ENCODE data around the gene HESX1. TPM values are rescaled to one million over a fixed set of nuclear protein-coding genes. Genes with fewer than 3 reads are reported as not detected.

The HESX1 gene
- total and polyA plus RNA-seq, 4 donors = 0.50 to 2.7 (median 2.1) TPM

DNA sequence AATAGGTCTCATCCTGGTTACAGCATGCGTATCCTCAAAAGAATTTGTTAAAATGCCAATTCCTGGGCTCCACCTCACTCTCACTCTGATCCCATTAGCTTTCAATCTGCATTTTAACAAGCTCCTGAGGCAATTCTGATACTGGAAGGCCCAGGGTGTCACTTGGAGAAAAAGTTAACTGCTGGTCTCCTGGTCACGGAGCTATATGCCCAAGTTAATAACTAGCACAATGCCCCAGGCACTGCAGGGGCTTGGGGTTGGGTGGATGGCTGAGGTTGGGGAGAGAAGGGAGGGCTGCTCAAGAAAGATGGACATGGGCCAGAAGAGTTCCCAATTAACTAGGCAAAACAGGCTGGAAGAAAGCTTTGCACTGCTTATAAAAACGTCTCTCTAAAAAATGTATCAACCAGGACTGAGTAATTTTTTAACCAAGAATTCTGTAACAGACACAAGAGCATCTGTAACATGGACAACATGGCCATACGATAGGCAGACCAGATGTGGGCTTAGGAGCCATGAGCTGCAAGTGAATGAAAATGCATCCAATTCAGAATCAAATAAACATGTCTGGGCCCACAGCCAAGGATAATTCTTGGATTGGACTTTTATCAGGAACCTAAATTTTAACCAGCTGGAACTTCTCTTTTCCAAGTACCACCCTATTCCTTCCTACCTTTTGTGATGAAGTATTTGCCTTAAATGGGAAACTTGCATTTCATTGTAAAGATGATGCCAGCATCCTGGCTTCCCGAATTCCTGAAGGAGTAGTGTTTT lies 38.8 kb downstream of the HESX1 start:
- Histone ChIP-seq H3K27me3 (ENCODE audit: control insufficient read depth, insufficient read depth, low read length) (peaks cover 3% of the 10 kb centered on the region), H3K27ac (ENCODE audit: low read depth, low read length) (peak overlapping the region; percentile 54), H3K4me1 (ENCODE audit: control insufficient read depth, insufficient read depth, low read length) (peaks cover 39% of the 10 kb centered on the region), H3K9me3 (ENCODE audit: control insufficient read depth, insufficient read depth, low read length) (no peaks in the 10 kb centered on the region), H3K36me3 (ENCODE audit: control insufficient read depth, insufficient read depth, low read length) (no peaks in the 10 kb centered on the region), H3K4me3 (ENCODE audit: low read depth, low read length) (no peak overlapping the region)
- peak in 2 of 6 donors; percentile 39 to 73 for DNase-seq (ENCODE audit: low read depth in 4 of 6, low spot score in 6 of 6)
- WGBS (ENCODE audit: insufficient coverage) = 23% methylated on average over 2 of the region's 5 CpGs

DNA sequence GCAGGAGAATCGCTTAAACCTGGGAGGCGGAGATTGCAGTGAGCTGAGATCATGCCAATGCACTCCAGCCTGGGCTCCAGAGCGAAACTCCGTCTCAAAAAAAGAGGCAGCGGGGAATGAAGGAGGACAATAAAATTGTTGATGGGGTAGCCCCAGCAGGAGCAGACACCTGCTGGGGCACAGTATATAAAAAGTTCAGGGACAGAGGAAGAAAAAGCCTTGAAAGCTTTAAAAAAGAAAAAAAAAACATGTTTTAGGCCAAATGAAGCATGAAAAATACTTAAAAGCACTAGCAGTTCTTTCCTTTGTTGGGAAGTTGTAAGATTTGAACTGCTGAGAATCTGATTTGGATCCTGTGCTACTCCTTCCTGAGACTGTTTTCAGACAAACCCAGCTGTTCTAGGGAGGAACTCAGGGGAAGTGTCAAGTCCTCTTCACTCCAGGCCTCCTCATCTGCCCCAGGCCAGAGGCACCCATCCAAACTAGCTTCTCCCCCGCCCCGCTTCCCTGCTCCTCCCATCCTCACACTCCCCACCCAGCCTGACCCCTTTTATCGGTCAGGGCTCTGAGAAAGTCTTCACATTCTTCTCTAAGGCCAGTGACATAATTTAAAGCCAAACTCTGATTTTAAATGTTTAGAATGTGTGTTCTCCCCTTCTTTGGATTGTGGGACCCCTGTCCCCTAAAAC lies 39.6 kb downstream of the HESX1 start:
- Histone ChIP-seq H3K4me3 (ENCODE audit: low read depth, low read length) (no peak overlapping the region), H3K27ac (ENCODE audit: low read depth, low read length) (peak overlapping the region; percentile 54), H3K4me1 (ENCODE audit: control insufficient read depth, insufficient read depth, low read length) (peaks cover 40% of the 10 kb centered on the region), H3K27me3 (ENCODE audit: control insufficient read depth, insufficient read depth, low read length) (peaks cover 3% of the 10 kb centered on the region), H3K36me3 (ENCODE audit: control insufficient read depth, insufficient read depth, low read length) (no peaks in the 10 kb centered on the region), H3K9me3 (ENCODE audit: control insufficient read depth, insufficient read depth, low read length) (no peaks in the 10 kb centered on the region)
- peak in 1 of 6 donors; percentile 60 for DNase-seq (ENCODE audit: low read depth in 4 of 6, low spot score in 6 of 6)
- WGBS (ENCODE audit: insufficient coverage) = 69% methylated on average over 7 of the region's 8 CpGs

DNA sequence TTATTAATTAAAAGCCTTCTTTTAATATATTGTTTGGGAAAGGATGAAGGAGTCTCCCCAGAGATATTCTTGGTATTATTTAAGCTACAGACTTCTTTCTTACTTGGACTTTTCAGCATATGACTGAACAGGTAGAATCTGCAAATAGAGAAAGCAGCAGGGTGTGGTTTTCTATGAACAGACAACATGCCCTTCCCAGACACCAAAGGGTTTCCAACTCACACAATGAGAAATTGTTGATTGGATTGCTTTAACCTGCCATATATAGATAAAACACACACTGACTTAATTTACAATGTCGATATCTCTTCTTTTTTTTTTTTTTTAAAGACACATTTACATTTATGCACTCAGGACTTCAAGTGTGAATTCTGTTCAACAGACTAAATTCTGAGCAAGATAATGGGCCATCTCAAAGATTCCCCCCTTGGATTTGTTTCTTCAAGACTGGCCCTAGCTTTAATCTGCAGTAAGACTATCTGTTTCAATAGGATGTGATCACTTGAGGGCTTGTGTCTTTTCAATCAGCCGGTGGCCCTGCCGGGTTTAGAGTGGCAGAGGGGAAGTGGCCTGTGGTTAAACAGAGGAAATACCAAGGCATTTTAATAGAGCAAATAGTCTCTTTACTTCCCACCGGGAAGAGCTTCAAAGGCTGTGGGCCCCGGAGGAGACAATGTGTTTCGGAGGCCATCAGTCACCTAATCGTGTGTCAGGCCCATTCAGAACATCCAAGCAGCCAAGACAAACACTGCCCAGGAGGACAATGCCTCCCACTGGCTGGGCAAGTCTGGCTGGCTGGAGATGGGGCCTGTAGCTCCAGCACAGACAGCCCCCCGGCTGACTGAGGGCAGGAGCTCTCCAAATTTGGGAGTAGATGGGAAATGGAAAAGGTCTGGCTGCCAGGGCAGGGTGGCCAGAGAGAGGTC lies 40.7 kb downstream of the HESX1 start:
- 25% methylated on average over 7 of the region's 8 CpGs for WGBS (ENCODE audit: insufficient coverage)
- Histone ChIP-seq H3K4me1 (ENCODE audit: control insufficient read depth, insufficient read depth, low read length) (peaks cover 38% of the 10 kb centered on the region), H3K27me3 (ENCODE audit: control insufficient read depth, insufficient read depth, low read length) (peaks cover 3% of the 10 kb centered on the region), H3K36me3 (ENCODE audit: control insufficient read depth, insufficient read depth, low read length) (no peaks in the 10 kb centered on the region), H3K27ac (ENCODE audit: low read depth, low read length) (no peak overlapping the region), H3K4me3 (ENCODE audit: low read depth, low read length) (no peak overlapping the region), H3K9me3 (ENCODE audit: control insufficient read depth, insufficient read depth, low read length) (no peaks in the 10 kb centered on the region)
- peak in 1 of 6 donors; percentile 24 for DNase-seq (ENCODE audit: low read depth in 4 of 6, low spot score in 6 of 6)

DNA sequence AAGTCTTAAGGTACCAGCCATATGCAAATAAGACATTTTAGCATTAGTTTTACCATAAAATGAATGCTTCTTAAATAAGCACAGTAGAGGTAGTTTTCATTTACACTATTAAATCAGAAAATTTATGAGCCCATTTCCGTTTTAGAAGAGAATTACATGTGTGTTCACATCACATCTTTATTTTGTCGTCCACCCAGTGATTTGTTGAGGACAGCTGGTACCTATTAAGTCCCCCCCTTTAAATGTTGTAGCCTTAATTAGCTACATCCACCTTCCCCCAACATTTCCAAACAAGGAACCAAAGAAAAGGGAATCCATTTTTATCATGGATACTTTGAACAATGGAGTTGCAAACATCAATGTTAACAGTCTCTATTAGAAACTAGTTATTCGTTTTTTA lies 41.5 kb downstream of the HESX1 start:
- WGBS (ENCODE audit: insufficient coverage) = no CpG with 5 or more reads among the region's 3 CpGs
- Histone ChIP-seq H3K27ac (ENCODE audit: low read depth, low read length) (no peak overlapping the region), H3K36me3 (ENCODE audit: control insufficient read depth, insufficient read depth, low read length) (no peaks in the 10 kb centered on the region), H3K27me3 (ENCODE audit: control insufficient read depth, insufficient read depth, low read length) (peaks cover 3% of the 10 kb centered on the region), H3K9me3 (ENCODE audit: control insufficient read depth, insufficient read depth, low read length) (no peaks in the 10 kb centered on the region), H3K4me3 (ENCODE audit: low read depth, low read length) (no peak overlapping the region), H3K4me1 (ENCODE audit: control insufficient read depth, insufficient read depth, low read length) (peaks cover 33% of the 10 kb centered on the region)
- DNase-seq (ENCODE audit: low read depth in 4 of 6, low spot score in 6 of 6) = no peak

DNA sequence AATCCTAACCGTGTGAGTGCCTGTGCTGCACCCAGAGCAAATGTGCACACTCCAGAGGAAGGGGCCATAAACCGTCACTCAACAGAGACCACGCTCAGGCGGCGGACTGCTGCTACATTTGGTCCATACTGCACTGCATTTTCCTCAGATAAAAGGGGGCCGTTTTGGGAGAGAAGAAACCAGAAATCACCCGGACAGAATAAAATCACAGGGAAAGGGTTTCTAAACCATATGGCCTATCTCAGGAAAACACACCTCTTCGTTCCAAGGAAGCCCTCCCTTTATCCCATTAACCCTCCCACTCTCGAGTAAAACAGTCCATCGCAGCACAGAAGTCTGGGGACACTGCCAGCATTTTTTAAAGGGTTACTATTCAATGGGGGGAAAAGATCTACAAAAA lies 42.2 kb downstream of the HESX1 start:
- Histone ChIP-seq H3K36me3 (ENCODE audit: control insufficient read depth, insufficient read depth, low read length) (no peaks in the 10 kb centered on the region), H3K27ac (ENCODE audit: low read depth, low read length) (no peak overlapping the region), H3K27me3 (ENCODE audit: control insufficient read depth, insufficient read depth, low read length) (no peaks in the 10 kb centered on the region), H3K9me3 (ENCODE audit: control insufficient read depth, insufficient read depth, low read length) (no peaks in the 10 kb centered on the region), H3K4me3 (ENCODE audit: low read depth, low read length) (no peak overlapping the region), H3K4me1 (ENCODE audit: control insufficient read depth, insufficient read depth, low read length) (peaks cover 29% of the 10 kb centered on the region)
- WGBS (ENCODE audit: insufficient coverage) = no CpG with 5 or more reads among the region's 10 CpGs
- DNase-seq (ENCODE audit: low read depth in 4 of 6, low spot score in 6 of 6) = no peak

DNA sequence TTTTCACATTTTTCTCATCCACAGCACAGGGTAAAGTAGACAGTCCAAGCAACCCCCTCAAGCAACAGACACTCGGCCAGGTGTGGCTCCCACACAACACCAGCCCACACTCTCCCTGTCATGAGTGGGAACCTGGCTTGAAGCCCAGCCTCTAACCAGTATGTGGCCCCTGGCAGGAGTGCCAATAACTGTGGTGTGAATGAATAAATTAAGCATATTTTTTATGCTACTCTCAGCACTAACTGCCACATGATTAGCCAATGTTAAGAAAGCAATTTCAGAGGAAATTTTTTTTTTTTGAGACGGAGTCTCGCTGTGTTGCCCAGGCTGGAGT lies 44.5 kb downstream of the HESX1 start:
- Histone ChIP-seq H3K27ac (ENCODE audit: low read depth, low read length) (no peak overlapping the region), H3K36me3 (ENCODE audit: control insufficient read depth, insufficient read depth, low read length) (no peaks in the 10 kb centered on the region), H3K27me3 (ENCODE audit: control insufficient read depth, insufficient read depth, low read length) (no peaks in the 10 kb centered on the region), H3K9me3 (ENCODE audit: control insufficient read depth, insufficient read depth, low read length) (no peaks in the 10 kb centered on the region), H3K4me1 (ENCODE audit: control insufficient read depth, insufficient read depth, low read length) (peaks cover 34% of the 10 kb centered on the region), H3K4me3 (ENCODE audit: low read depth, low read length) (no peak overlapping the region)
- 78% methylated on average over 3 of the region's 3 CpGs for WGBS (ENCODE audit: insufficient coverage)
- no peak for DNase-seq (ENCODE audit: low read depth in 4 of 6, low spot score in 6 of 6)

DNA sequence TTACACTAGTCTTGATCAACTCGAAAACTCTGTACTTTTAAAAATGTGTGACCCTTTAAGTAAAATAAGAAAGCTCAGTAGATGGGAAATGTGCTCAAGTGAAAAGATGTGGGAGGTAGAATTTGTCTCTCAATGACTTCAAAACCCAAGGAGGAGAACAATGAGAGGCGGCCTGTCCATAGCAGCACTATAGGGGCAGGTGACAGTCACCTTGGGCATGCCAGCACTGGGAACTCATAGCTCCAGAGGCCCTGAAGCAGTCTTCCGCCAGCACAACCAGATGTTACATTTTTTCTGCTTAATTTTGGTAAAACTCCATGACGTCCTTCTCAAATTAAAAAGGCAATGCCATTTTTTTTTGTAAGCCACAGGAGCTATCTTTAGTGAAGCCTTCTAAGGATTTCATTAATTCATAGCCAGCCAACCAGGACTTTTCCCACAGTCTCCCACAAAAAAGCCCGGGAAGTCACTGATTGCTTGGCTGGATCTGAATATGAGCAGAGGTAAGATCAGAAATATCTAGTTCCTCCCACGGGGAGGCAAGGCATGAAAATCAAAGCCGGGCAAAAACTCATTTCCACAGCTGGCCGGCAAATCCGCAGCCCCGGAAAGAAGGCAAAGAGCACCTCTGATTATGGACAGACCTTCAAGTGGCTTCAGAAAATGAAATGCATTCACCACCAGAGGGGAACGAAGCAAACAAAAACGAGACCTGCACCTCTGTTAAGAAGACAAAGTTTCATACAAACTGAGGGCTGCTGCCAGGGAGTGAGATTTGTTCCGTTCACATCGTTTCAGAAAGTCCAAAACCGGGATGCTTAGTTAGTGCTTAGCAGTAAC lies 45.1 kb downstream of the HESX1 start:
- DNase-seq (ENCODE audit: low read depth in 4 of 6, low spot score in 6 of 6) = no peak
- WGBS (ENCODE audit: insufficient coverage) = 42% methylated on average over 13 of the region's 15 CpGs
- Histone ChIP-seq H3K9me3 (ENCODE audit: control insufficient read depth, insufficient read depth, low read length) (no peaks in the 10 kb centered on the region), H3K4me1 (ENCODE audit: control insufficient read depth, insufficient read depth, low read length) (peaks cover 35% of the 10 kb centered on the region), H3K27ac (ENCODE audit: low read depth, low read length) (no peak overlapping the region), H3K36me3 (ENCODE audit: control insufficient read depth, insufficient read depth, low read length) (no peaks in the 10 kb centered on the region), H3K27me3 (ENCODE audit: control insufficient read depth, insufficient read depth, low read length) (no peaks in the 10 kb centered on the region), H3K4me3 (ENCODE audit: low read depth, low read length) (no peak overlapping the region)

DNA sequence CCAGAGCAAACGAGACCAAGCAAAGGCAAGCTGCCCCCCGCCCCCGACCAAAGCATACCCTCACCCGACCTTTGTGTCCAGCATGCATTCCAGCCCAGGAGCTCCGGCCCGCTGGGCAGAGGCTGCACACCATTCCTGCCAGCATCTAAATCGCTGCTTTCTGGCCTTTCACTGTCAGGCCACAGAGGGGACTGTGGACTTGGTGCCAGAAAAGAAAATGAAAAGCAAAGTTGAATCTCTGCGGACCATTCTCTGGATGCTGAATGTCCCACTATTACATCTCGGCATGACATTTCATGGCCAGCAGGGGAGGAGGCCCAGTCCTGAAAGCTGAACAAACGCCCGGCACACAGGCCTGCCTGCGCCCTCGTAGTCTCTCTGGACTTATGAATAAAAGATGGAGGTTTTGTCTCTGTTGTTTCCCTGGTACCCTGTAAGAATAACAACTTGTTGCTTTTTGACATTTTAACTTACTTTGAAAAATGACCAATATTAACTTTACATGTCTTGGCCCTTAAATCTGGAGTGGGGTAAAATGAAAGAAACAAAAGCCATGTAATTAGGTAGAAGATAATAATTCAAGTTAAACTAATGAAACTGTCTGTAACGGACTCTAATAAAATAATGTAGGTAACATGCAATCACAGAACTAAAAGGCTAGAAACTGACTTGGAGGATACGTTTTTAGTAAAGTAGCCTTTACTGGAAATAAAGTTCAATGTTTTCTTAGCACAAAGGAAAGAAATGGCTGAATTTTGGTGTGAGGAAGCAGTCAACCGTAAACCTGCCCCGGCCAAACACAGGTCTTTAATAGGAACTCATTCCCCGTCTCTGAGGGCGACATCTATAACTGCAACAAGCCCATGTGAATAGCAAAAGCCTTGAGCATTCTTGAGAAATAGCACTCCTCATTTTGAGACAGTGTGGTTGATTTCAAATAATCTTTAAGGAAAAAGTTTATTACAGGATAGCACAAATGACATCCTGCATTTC lies 47.3 kb downstream of the HESX1 start:
- WGBS (ENCODE audit: insufficient coverage) = 19% methylated on average over 9 of the region's 19 CpGs
- Histone ChIP-seq H3K27me3 (ENCODE audit: control insufficient read depth, insufficient read depth, low read length) (no peaks in the 10 kb centered on the region), H3K4me3 (ENCODE audit: low read depth, low read length) (no peak overlapping the region), H3K9me3 (ENCODE audit: control insufficient read depth, insufficient read depth, low read length) (no peaks in the 10 kb centered on the region), H3K4me1 (ENCODE audit: control insufficient read depth, insufficient read depth, low read length) (peaks cover 27% of the 10 kb centered on the region), H3K36me3 (ENCODE audit: control insufficient read depth, insufficient read depth, low read length) (no peaks in the 10 kb centered on the region), H3K27ac (ENCODE audit: low read depth, low read length) (peak overlapping the region; percentile 72)
- peak in 2 of 6 donors; percentile 74 to 75 for DNase-seq (ENCODE audit: low read depth in 4 of 6, low spot score in 6 of 6)
